Superior temporal gyrus (tissue), 1 donor: ENCODE measurements around the gene TRMT44.
"Not testable (repeated sequence)": the region's sequence is repeated elsewhere in the genome, so short reads cannot be mapped to it uniquely, and the experiment has no call there.

ENCODE experiments used
- DNase-seq: peaks from one replicate; pipeline ENCODE4 v3.0.0-alpha.2; 2016; ENCODE audit errors: extremely low spot score

The TRMT44 gene

GRCh38 chr4:8468746-8469535 lies 28.4 kb downstream of the TRMT44 start:
- peak; percentile 76 for DNase-seq

DNA sequence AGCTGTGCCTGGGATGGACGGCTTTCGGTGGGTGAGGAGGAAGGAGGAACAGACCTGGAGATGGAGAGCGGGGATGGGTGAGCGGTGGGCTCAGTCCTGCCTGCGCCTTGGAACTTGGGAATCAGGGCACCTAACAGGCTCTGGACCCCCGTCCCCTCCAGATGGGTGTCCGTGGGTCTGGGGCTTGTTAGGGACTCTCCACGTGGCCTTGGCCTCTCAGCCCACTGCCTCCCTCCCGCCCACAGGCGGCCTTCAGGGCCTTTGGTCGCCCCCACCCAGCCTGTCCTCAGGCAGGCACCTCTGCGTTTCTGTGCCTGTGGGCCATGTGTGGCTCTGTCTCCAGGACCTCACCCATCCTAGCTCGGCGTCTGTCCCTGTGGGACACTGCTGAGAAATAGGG lies 29.0 kb downstream of the TRMT44 start:
- no peak for DNase-seq

DNA sequence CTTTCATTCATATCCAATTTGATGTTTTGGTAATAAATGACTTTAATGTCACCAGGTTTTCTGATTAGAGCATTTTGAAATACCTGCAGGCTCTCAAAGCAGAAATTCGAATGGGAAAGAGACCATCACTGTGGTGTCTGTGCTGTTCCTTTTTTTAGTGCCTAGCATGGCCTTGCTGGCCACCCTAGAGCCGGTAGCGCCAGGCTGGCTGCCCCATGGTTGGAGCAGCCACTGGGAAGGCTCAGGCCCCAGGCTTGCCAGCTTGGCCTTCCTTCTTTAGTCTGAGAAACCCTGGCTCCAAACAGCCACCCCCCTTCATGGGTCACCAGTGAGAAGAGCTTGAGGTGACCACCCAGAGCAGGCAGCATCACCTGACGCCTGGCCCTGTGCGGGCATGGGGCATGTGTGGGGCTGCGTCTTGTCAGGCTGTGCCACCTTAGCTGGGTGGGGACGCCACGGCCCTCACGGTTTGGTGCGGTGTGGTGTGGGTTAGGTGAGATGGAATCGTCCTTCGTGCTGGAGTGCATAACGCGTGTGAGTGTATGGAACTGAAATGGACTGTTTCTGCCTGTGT lies 30.0 kb downstream of the TRMT44 start:
- no peak for DNase-seq

- DNase-seq: no peak
Measured at GRCh38 chr4:8471211-8471875, 30.8 kb downstream of the TRMT44 start.

DNA sequence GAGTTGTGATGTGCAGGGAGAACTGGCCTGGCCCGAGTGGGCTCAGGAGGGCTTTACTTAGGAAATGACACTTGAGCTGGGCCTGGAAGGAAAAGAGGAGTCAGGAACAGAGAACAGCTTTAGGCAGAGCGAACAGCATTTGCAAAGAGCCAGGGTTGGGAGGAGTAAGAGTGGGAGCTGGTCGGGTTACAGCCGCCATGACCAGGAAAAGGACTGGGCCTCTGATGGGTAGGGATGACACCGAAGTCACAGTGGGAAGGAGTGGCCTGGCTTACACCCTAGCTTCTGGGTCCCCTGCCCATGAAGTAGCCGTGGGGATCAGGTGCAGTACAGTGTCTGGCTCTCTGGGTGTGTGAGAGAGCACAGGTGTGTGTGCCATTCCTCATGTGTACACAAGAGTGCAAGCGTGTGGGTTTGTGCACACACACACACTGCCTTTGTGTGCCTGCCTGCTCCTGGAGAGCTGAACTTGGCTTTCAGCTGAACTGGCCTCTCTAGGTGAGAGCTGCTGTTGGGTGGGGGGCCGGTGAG lies 31.6 kb downstream of the TRMT44 start:
- no peak for DNase-seq

DNA sequence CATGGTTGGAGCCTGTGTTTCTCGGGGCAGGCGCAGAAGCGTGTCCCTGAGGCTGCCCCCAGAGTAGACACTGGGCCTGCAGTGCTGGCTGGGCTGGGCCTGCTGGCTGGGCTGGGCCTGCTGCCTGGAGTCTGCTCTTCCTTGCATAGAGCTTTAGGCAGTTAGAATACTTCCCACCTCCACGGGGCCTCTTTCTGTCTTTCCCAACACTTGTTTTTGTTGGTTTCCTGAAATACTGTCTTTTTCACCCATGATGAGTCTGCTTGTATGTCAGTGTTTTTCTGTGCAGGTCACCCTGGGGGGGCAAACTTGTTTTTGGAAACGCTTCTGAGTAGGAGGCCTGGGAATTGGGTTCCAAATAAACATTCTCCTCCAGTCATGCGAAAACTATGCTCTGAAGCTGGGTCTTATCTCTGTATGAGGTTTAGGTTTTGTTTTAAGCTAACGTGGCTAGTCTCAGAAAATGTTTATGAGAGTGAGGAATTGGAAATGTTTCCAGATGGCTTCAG lies 32.2 kb downstream of the TRMT44 start:
- DNase-seq: no peak

DNA sequence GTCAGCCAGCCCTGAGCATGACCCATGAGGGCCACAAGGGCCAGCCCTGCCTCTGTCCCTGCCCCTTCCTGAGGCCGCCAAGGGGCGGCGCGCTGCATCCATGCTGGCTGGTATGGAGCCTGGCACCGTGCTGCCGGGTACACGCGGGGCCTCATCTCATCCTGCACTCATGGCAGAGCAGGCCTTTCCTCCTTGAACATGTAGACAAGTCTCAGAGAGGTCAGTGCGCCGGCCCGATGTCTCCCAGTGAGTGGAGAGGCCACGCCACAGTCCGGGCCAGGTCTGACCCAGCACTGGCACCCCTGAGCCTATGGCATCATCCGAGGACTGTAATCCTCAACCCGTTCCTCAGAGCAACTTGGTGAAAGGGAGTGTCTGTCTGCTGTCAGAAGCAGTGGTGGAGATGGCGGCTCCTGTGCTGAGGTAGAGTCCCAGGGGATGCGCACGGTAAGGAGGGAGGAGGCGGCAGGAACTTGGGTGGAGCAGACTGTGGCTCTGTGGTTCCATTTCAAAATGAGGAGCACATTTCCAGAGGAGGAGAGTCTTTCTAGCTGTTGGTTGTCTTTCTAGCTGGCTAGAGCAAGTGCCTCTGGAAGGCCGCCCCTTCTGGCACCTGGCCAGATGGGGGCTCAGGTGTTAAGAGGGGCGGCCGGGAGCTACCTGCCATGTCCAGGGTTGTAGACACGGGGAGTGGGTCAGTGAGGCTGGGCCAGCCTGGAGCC lies 32.8 kb downstream of the TRMT44 start:
- DNase-seq: no peak

- DNase-seq: no peak
Measured at GRCh38 chr4:8473920-8474590, 33.5 kb downstream of the TRMT44 start.

DNA sequence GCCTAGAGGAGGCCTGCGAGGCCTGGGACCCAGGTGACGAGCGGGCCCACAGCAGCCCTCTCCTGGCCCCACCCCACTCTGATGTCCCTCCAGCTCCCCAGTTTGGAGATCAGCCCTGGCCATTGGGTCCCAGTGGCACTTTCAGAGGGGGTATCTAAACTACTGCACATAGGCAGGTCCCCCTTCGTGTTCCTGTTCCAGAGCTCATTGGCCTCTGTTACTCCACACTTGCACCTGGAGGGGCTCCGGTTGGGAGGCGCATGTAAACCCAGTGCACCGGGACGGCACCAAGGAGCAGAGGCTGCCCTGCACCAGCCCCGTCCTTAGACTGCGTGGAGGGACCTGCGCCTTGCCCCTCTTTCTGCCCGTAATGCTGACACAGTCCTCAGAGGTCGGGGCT lies 34.3 kb downstream of the TRMT44 start:
- no peak for DNase-seq

- no peak for DNase-seq
Measured at GRCh38 chr4:8475751-8476575, 35.4 kb downstream of the TRMT44 start.

GRCh38 chr4:8477095-8477635 lies 36.6 kb downstream of the TRMT44 start:
- DNase-seq: no peak

- no peak for DNase-seq
Measured at GRCh38 chr4:8477676-8478075, 37.1 kb downstream of the TRMT44 start.

- no peak for DNase-seq
Measured at GRCh38 chr4:8478371-8478770, 37.8 kb downstream of the TRMT44 start.

DNA sequence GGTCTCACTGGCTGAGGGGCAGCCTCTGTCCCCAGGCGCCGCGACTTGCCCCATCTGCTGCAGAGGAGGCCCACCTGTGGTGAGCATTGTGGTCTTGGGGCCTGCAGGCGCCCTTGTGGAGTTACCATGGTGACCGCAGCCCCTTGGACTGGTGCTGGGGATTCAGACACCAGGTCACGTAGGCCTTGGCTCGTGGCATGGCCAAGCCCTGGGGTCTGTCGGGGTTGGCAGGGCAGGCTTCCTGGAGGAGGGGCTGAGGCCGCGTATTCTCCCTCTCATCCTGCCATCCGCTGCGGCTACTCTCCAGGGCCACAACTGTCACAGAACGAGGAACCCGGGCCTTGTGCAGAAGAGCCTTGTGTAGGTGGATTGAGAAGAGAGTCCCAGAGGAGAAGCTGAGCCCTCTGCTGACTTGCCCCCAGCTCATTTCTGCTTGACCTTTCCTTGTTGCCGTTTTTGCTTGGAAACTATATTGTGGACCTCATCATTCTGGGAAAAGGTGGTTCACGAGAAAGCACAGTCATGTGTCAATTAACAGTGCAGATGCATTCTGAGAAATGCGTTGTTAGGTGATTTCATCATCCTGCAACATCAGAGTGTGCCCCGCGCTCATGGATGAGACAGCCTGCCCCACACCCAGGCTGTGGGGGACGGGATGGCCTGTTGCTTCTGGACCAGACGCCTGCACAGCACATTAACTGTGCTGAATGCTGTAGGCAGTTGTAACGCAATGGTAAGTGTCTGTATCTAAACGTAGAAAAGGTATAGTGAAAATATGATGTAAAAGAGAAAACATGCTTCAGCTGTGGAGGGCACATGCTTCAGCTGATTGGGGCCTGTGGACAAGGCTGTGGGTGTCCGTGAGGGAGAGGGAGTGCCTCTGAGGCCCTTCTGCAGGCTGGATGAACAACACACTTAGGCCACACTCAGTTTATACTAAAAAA lies 38.5 kb downstream of the TRMT44 start:
- no peak for DNase-seq

DNA sequence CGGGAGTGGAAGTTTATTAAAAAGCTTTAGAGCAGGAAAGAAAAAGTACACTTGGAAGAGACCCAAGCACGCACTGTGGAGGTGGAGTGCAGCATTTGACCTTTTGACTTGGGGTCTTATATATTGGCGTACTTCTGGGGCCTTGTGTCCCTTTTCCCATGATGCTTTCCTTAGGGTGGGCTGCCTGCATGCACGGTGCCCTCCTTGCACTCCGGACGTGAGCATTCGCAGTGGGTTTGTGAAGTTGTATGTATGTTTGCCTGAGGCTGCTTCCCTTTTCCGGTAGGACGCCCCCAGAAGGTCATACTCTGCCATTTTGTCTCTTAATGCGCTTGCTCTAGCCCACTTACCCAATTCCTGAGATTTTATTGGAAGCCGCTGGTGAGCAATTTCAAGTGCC lies 39.6 kb downstream of the TRMT44 start:
- no peak for DNase-seq

GRCh38 chr4:8486643-8487042 lies 46.1 kb downstream of the TRMT44 start:
- DNase-seq: not testable (repeated sequence)

GRCh38 chr4:8488791-8489369 lies 48.3 kb downstream of the TRMT44 start:
- no peak for DNase-seq

DNA sequence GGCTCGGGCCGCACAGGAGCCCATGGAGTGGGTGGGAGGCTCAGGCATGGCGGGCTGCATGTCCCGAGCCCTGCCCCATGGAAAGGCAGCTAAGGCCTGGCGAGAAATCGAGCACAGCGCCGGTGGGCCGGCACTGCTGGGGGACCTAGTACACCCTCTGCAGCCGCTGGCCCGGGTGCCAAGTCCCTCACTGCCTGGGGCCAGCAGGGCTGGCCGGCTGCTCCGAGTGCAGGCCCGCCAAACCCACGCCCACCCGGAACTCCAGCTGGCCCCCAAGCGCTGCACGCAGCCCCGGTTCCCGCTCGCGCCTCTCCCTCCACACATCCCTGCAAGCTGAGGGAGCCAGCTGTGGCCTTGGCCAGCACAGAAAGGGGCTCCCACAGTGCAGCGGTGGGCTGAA lies 50.9 kb downstream of the TRMT44 start:
- not testable (repeated sequence) for DNase-seq

- no peak for DNase-seq
Measured at GRCh38 chr4:8492174-8492573, 51.6 kb downstream of the TRMT44 start.
